Embryonic facial prominence (tissue), 1 donor: ENCODE results near the gene YAP1.

Experiments used
- DNase-seq: peaks from one replicate; pipeline ENCODE4 v3.0.0-alpha.2; 2016; ENCODE audit errors: extremely low spot score

Gene YAP1

GRCh38 chr11:102163368-102163767 lies 53.1 kb downstream of the YAP1 start:
- no peak for DNase-seq

- no peak for DNase-seq
These were observed 56.2 kb downstream of the YAP1 start for GRCh38 chr11:102166175-102167064.

- DNase-seq: no peak
These were observed 58.2 kb downstream of the YAP1 start for GRCh38 chr11:102168481-102168880.

GRCh38 chr11:102171101-102171500 lies 60.9 kb downstream of the YAP1 start:
- no peak for DNase-seq

- no peak for DNase-seq
These were observed 62.0 kb downstream of the YAP1 start for GRCh38 chr11:102172127-102172848.

GRCh38 chr11:102177126-102177525 lies 66.9 kb downstream of the YAP1 start:
- DNase-seq: no peak

- DNase-seq: no peak
These were observed 67.9 kb downstream of the YAP1 start for GRCh38 chr11:102177974-102178631.

- DNase-seq: no peak
These were observed 69.1 kb downstream of the YAP1 start for GRCh38 chr11:102179371-102179770.

GRCh38 chr11:102184269-102184987 lies 74.2 kb downstream of the YAP1 start:
- DNase-seq: no peak

- DNase-seq: no peak
These were observed 76.4 kb downstream of the YAP1 start for GRCh38 chr11:102186551-102187191.

GRCh38 chr11:102187416-102188151 lies 77.3 kb downstream of the YAP1 start:
- DNase-seq: peak; percentile 76

- DNase-seq: no peak
These were observed 78.2 kb downstream of the YAP1 start for GRCh38 chr11:102188488-102188887.

GRCh38 chr11:102191832-102192231 lies 81.6 kb downstream of the YAP1 start:
- no peak for DNase-seq

- DNase-seq: no peak
These were observed 82.3 kb downstream of the YAP1 start for GRCh38 chr11:102192349-102193066.

GRCh38 chr11:102194257-102194656 lies 84.0 kb downstream of the YAP1 start:
- no peak for DNase-seq

- DNase-seq: no peak
These were observed 84.7 kb downstream of the YAP1 start for GRCh38 chr11:102194990-102195389.

- no peak for DNase-seq
These were observed 86.1 kb downstream of the YAP1 start for GRCh38 chr11:102196351-102196750.

- DNase-seq: no peak
These were observed 86.6 kb downstream of the YAP1 start for GRCh38 chr11:102196816-102197215.

- no peak for DNase-seq
These were observed 87.5 kb downstream of the YAP1 start for GRCh38 chr11:102197670-102198139.

GRCh38 chr11:102199673-102200072 lies 89.4 kb downstream of the YAP1 start:
- no peak for DNase-seq
